GM19240 (cell line): Measurements from ENCODE around the gene C16orf74.

ENCODE experiments used
- DNase-seq: peaks from one replicate; pipeline ENCODE4 v3.0.0; 2011; ENCODE audit warnings: low spot score; ENCODE audit not compliant: insufficient read length

The C16orf74 gene

GRCh38 chr16:85657996-85658395, 92.9 kb downstream of the C16orf74 start:
- DNase-seq = no peak
